Measurements from ENCODE around the gene SLC10A6.

DNA sequence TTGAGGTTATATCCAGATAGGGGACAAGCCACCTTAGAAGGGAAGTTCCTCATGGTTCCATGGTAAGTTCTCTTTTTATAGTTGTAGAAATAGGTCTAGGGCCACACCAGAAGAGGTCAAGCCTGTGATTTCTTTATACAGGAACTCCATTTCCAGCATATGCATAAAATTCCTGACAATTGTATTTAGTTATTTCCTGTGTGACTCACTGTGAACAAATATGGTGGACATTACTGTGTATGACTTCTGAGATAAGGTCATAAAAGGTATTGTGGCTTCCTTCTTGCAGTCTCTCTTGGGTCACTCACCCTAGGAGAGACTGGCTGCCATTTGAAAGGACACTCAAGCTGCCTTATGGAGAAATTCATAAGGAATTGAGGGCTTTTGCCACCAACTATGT, 45.3 kb upstream of the SLC10A6 start:
- TF ChIP-seq, protein P1, sequence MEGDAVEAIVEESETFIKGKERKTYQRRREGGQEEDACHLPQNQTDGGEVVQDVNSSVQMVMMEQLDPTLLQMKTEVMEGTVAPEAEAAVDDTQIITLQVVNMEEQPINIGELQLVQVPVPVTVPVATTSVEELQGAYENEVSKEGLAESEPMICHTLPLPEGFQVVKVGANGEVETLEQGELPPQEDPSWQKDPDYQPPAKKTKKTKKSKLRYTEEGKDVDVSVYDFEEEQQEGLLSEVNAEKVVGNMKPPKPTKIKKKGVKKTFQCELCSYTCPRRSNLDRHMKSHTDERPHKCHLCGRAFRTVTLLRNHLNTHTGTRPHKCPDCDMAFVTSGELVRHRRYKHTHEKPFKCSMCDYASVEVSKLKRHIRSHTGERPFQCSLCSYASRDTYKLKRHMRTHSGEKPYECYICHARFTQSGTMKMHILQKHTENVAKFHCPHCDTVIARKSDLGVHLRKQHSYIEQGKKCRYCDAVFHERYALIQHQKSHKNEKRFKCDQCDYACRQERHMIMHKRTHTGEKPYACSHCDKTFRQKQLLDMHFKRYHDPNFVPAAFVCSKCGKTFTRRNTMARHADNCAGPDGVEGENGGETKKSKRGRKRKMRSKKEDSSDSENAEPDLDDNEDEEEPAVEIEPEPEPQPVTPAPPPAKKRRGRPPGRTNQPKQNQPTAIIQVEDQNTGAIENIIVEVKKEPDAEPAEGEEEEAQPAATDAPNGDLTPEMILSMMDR (IDR thresholded peaks at IDR 0.05), result no peak
- no peak for TF ChIP-seq POLR2AphosphoS5 (IDR thresholded peaks at IDR 0.05; ENCODE audit: low read depth, low read length)
- TF ChIP-seq, protein P2, sequence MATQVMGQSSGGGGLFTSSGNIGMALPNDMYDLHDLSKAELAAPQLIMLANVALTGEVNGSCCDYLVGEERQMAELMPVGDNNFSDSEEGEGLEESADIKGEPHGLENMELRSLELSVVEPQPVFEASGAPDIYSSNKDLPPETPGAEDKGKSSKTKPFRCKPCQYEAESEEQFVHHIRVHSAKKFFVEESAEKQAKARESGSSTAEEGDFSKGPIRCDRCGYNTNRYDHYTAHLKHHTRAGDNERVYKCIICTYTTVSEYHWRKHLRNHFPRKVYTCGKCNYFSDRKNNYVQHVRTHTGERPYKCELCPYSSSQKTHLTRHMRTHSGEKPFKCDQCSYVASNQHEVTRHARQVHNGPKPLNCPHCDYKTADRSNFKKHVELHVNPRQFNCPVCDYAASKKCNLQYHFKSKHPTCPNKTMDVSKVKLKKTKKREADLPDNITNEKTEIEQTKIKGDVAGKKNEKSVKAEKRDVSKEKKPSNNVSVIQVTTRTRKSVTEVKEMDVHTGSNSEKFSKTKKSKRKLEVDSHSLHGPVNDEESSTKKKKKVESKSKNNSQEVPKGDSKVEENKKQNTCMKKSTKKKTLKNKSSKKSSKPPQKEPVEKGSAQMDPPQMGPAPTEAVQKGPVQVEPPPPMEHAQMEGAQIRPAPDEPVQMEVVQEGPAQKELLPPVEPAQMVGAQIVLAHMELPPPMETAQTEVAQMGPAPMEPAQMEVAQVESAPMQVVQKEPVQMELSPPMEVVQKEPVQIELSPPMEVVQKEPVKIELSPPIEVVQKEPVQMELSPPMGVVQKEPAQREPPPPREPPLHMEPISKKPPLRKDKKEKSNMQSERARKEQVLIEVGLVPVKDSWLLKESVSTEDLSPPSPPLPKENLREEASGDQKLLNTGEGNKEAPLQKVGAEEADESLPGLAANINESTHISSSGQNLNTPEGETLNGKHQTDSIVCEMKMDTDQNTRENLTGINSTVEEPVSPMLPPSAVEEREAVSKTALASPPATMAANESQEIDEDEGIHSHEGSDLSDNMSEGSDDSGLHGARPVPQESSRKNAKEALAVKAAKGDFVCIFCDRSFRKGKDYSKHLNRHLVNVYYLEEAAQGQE (IDR thresholded peaks at IDR 0.05; ENCODE audit: insufficient read depth in 1 of 2, low read depth in 2 of 2, low read length in 1 of 2), result no peak
- TF ChIP-seq TCF7L2 (IDR thresholded peaks at IDR 0.05; ENCODE audit: low read depth, low read length), result no peak
- TF ChIP-seq SIN3A (IDR thresholded peaks at IDR 0.05; ENCODE audit: borderline replicate concordance, insufficient read depth, low read depth, low read length), result no peak
